GM12874 (cell line): ENCODE data around the gene SLC6A19.

ENCODE experiments used
- CTCF ChIP-seq: IDR thresholded peaks from 2 replicates; pipeline ENCODE4 v1.5.1; 2011; ENCODE audit warnings: low read depth, mild to moderate bottlenecking, control low read depth, low read length, moderate library complexity; ENCODE audit not compliant: insufficient read depth

The SLC6A19 gene

GRCh38 chr5:1218351-1219080 lies 17.1 kb downstream of the SLC6A19 start:
- TF ChIP-seq CTCF: no peak

- TF ChIP-seq CTCF: no peak
Measured at GRCh38 chr5:1219098-1219767, 17.8 kb downstream of the SLC6A19 start.

- TF ChIP-seq CTCF: no peak
Measured at GRCh38 chr5:1219768-1220100, 18.3 kb downstream of the SLC6A19 start.

GRCh38 chr5:1220351-1220750 lies 19.0 kb downstream of the SLC6A19 start:
- no peak for TF ChIP-seq CTCF

GRCh38 chr5:1220831-1221230 lies 19.4 kb downstream of the SLC6A19 start:
- no peak for TF ChIP-seq CTCF

- no peak for TF ChIP-seq CTCF
Measured at GRCh38 chr5:1221721-1222120, 20.3 kb downstream of the SLC6A19 start.

GRCh38 chr5:1222147-1222546 lies 20.8 kb downstream of the SLC6A19 start:
- no peak for TF ChIP-seq CTCF
